ENCODE data around the gene AKR1C4.

- TF ChIP-seq POLR2A (IDR thresholded peaks at IDR 0.05): no peak
- TF ChIP-seq CTCF (IDR thresholded peaks at IDR 0.05): no peak
Observed at GRCh38 chr10:5268234-5268633, 71.6 kb downstream of the AKR1C4 start.
